ENCODE results near the gene HECTD2.
"Not testable (repeated sequence)": the region's sequence is repeated elsewhere in the genome, so short reads cannot be mapped to it uniquely, and the experiment has no call there.

HECTD2 gene

DNA sequence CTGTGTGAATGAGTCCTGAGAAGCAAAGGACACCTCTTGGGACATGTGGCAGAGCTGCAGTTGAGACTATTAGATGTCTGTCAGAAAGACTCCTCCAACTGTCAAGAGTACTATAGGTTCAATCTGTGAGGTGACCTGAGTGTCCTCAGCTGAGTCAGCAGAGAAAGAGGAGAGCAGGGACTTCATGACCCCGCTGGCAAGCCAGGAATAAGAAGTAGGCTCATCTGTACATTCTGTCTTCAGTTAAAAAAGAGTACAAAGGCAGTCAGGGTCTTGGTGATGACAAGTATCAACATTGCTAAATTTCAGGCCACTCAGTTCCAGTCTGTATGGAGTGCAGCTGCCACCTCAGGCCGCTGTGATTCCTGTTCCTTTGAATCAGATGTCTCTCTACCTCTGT, 25.1 kb downstream of the HECTD2 start:
- H3K4me3 ChIP-seq (ENCODE audit: severe bottlenecking), result no peak overlapping the region
- no peaks in the 10 kb centered on the region for H3K9me3 ChIP-seq (ENCODE audit: severe bottlenecking)
- no peaks in the 10 kb centered on the region for H3K4me1 ChIP-seq (ENCODE audit: insufficient read depth, poor library complexity, severe bottlenecking)
- H3K27me3 ChIP-seq (ENCODE audit: insufficient read depth, poor library complexity, severe bottlenecking), result no peaks in the 10 kb centered on the region
- no peak for ATAC-seq (ENCODE audit: low read depth)
- DNase-seq (ENCODE audit: low spot score), result no peak
- no peaks in the 10 kb centered on the region for H3K36me3 ChIP-seq (ENCODE audit: low read depth)
- TF ChIP-seq, protein P1, sequence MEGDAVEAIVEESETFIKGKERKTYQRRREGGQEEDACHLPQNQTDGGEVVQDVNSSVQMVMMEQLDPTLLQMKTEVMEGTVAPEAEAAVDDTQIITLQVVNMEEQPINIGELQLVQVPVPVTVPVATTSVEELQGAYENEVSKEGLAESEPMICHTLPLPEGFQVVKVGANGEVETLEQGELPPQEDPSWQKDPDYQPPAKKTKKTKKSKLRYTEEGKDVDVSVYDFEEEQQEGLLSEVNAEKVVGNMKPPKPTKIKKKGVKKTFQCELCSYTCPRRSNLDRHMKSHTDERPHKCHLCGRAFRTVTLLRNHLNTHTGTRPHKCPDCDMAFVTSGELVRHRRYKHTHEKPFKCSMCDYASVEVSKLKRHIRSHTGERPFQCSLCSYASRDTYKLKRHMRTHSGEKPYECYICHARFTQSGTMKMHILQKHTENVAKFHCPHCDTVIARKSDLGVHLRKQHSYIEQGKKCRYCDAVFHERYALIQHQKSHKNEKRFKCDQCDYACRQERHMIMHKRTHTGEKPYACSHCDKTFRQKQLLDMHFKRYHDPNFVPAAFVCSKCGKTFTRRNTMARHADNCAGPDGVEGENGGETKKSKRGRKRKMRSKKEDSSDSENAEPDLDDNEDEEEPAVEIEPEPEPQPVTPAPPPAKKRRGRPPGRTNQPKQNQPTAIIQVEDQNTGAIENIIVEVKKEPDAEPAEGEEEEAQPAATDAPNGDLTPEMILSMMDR (IDR thresholded peaks at IDR 0.05; ENCODE audit: poor library complexity, severe bottlenecking), result no peak
- no peak overlapping the region for H3K27ac ChIP-seq (ENCODE audit: poor library complexity, severe bottlenecking)

DNA sequence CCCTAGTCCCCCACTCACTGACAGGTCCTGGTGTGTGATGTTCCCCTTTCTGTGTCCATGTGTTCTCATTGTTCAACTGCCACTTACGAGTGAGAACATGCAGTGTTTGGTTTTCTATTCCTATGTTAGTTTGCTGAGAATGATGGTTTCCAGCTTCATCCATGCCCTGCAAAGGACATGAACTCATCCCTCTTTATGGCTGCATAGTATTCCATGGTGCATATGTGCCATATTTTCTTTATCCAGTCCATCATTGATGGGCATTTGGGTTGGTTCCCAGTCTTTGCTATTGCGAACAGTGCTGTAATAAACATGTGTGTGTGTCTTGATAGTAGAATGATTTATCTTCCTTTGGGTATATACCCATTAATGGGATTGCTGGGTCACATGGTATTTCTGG, 28.1 kb downstream of the HECTD2 start:
- not testable (repeated sequence) for ATAC-seq (ENCODE audit: low read depth); H3K27ac ChIP-seq (ENCODE audit: poor library complexity, severe bottlenecking); H3K27me3 ChIP-seq (ENCODE audit: insufficient read depth, poor library complexity, severe bottlenecking); H3K9me3 ChIP-seq (ENCODE audit: severe bottlenecking); H3K36me3 ChIP-seq (ENCODE audit: low read depth); DNase-seq (ENCODE audit: low spot score); H3K4me3 ChIP-seq (ENCODE audit: severe bottlenecking); H3K4me1 ChIP-seq (ENCODE audit: insufficient read depth, poor library complexity, severe bottlenecking)

DNA sequence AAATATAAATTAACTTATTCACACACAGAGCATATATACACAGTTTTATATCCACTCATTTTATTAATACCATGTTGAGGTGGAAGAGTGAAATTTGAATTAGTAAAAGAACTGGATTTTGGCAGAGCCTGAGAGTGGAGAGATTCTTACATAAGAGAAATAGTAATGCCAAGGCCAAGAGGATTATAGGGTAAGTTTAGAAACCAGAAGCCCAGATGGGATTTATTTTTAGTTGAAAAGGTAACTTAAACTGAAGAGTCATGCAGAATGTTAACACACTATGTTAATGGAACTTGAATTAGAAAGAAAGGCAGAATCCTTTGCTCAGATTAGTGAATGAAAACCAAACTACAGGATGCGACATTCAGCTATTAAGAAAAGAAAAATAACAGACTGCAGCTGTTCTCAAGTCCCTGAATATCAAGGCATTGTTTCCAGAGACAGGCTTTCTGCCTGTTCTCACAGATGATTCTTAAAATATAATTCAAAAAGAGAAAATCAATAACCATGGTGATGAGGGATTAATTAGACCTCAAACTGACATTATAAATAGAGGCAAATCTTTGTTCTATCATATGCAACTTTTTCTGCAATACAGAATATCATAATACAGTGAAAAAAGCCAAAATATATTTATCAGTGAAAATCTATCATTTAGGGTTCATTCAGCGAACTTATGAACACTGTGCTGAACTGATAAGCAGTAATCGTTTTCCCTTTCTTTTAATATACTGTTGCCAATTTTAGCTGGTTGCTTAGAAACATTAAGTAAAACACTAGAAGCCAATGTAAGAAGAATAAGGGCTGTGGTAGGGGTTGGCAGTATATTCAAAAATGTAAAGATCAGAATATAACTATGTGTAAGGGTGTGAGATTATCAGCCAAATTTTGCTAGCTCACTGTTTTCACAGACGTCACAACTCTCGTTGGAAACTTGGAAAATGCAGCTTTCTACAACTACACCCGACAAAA, 34.4 kb downstream of the HECTD2 start:
- DNase-seq (ENCODE audit: low spot score), result no peak
- ATAC-seq (ENCODE audit: low read depth), result no peak
- H3K4me3 ChIP-seq (ENCODE audit: severe bottlenecking), result no peak overlapping the region
- H3K9me3 ChIP-seq (ENCODE audit: severe bottlenecking), result no peaks in the 10 kb centered on the region
- H3K4me1 ChIP-seq (ENCODE audit: insufficient read depth, poor library complexity, severe bottlenecking), result no peaks in the 10 kb centered on the region
- H3K36me3 ChIP-seq (ENCODE audit: low read depth), result no peaks in the 10 kb centered on the region
- TF ChIP-seq, protein P1 (IDR thresholded peaks at IDR 0.05; ENCODE audit: poor library complexity, severe bottlenecking), result no peak
- H3K27me3 ChIP-seq (ENCODE audit: insufficient read depth, poor library complexity, severe bottlenecking), result no peaks in the 10 kb centered on the region
- no peak overlapping the region for H3K27ac ChIP-seq (ENCODE audit: poor library complexity, severe bottlenecking)

DNA sequence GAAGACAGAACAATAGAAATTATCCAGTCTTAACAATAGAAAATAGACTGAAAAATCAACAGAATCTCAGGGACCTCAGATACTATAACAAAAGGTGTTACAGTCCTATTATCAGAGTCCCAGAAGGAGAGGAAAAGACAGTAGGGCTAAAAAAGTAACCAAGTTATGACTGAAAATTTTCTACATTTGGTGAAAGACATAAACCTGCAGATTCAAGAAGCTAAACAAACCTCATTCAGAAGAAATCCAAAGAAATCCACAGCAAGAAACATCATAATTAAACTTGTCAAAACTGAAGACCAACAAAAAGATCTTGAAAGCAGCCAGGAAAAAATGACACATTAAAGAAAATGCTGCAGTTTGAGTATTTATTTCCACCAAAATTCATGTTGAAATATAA, 41.9 kb downstream of the HECTD2 start:
- TF ChIP-seq, protein P1 (IDR thresholded peaks at IDR 0.05; ENCODE audit: poor library complexity, severe bottlenecking), result no peak

DNA sequence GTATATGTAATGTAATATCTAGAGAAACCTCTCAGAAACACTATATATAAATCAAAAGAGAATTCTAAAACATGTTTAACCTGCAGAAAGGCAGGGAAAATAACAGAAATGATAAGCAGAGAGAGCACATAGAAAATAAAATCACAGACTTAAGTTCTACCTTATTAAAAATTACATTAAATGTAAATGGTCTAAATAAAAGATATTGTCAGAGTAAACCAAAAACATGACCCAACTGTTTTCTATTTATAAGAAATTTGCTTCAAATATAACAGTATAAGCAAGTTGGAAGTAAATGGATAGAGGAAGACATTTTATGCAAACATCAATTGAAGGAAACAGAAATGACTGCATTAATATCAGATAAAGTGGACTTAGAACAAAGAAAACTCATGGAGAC, 43.4 kb downstream of the HECTD2 start:
- no peaks in the 10 kb centered on the region for H3K27me3 ChIP-seq (ENCODE audit: insufficient read depth, poor library complexity, severe bottlenecking)
- no peak overlapping the region for H3K4me3 ChIP-seq (ENCODE audit: severe bottlenecking)
- TF ChIP-seq, protein P1 (IDR thresholded peaks at IDR 0.05; ENCODE audit: poor library complexity, severe bottlenecking), result no peak

More for the DNA sequence above, 41.9 kb downstream of the HECTD2 start:
- H3K4me1 ChIP-seq (ENCODE audit: insufficient read depth, poor library complexity, severe bottlenecking), result no peaks in the 10 kb centered on the region
- H3K27ac ChIP-seq (ENCODE audit: poor library complexity, severe bottlenecking), result no peak overlapping the region
- H3K4me3 ChIP-seq (ENCODE audit: severe bottlenecking), result no peak overlapping the region
- H3K36me3 ChIP-seq (ENCODE audit: low read depth), result no peaks in the 10 kb centered on the region
- peaks cover 11% of the 10 kb centered on the region for H3K9me3 ChIP-seq (ENCODE audit: severe bottlenecking)
- ATAC-seq (ENCODE audit: low read depth), result no peak
- no peaks in the 10 kb centered on the region for H3K27me3 ChIP-seq (ENCODE audit: insufficient read depth, poor library complexity, severe bottlenecking)
- no peak for DNase-seq (ENCODE audit: low spot score)

DNA sequence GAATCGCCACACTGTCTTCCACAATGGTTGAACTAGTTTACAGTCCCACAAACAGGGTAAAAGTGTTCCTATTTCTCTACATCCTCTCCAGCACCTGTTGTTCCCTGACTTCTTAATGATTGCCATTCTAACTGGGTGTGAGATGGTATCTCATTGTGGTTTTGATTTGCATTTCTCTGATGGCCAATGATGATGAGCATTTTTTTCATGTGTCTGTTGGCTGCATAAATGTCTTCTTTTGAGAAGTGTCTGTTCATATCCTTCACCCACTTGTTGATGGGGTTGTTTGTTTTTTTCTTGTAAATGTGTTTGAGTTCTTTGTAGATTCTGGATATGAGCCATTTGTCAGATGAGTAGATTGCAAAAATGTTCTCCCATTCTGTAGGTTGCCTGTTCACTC, 45.0 kb downstream of the HECTD2 start:
- not testable (repeated sequence) for H3K4me1 ChIP-seq (ENCODE audit: insufficient read depth, poor library complexity, severe bottlenecking); H3K36me3 ChIP-seq (ENCODE audit: low read depth); H3K27me3 ChIP-seq (ENCODE audit: insufficient read depth, poor library complexity, severe bottlenecking); ATAC-seq (ENCODE audit: low read depth); H3K4me3 ChIP-seq (ENCODE audit: severe bottlenecking); H3K27ac ChIP-seq (ENCODE audit: poor library complexity, severe bottlenecking); DNase-seq (ENCODE audit: low spot score)
- peaks cover 11% of the 10 kb centered on the region for H3K9me3 ChIP-seq (ENCODE audit: severe bottlenecking)

More for the DNA sequence above, 43.4 kb downstream of the HECTD2 start:
- no peak for DNase-seq (ENCODE audit: low spot score)
- no peak overlapping the region for H3K27ac ChIP-seq (ENCODE audit: poor library complexity, severe bottlenecking)
- no peak for ATAC-seq (ENCODE audit: low read depth)
- H3K36me3 ChIP-seq (ENCODE audit: low read depth), result no peaks in the 10 kb centered on the region
- no peaks in the 10 kb centered on the region for H3K4me1 ChIP-seq (ENCODE audit: insufficient read depth, poor library complexity, severe bottlenecking)
- peaks cover 11% of the 10 kb centered on the region for H3K9me3 ChIP-seq (ENCODE audit: severe bottlenecking)
